OCI-LY1 (cell line): ENCODE results near the gene TREM2.

Experiments used
- H2AFZ ChIP-seq: fragments of 200-600 bp; sonication (generic), shearing (Covaris generic); 2 replicates; pipeline ENCODE4 v1.6.0; 2014; ENCODE audit warnings: antibody characterized with exemption, mild to moderate bottlenecking, low read length
- H3F3A ChIP-seq: fragments of 200-600 bp; sonication (generic), shearing (Covaris generic); 2 replicates; pipeline ENCODE4 v1.6.0; 2014; ENCODE audit warnings: mild to moderate bottlenecking, antibody characterized with exemption, low read length, moderate library complexity; ENCODE audit not compliant: insufficient read depth
- H3K27ac ChIP-seq: fragments of 200-600 bp; sonication (generic); 2 replicates; pipeline ENCODE4 v1.5.1; 2014; ENCODE audit warnings: low read length, mixed run types, mild to moderate bottlenecking, low read depth; ENCODE audit not compliant: poor library complexity, severe bottlenecking
- H3K27me3 ChIP-seq: fragments of 200-600 bp; sonication (generic); 2 replicates; pipeline ENCODE4 v1.6.0; 2014; ENCODE audit warnings: antibody characterized with exemption, mild to moderate bottlenecking, low read length, moderate library complexity; ENCODE audit not compliant: insufficient read depth
- H3K36me3 ChIP-seq: fragments of 200-600 bp; sonication (generic); 2 replicates; pipeline ENCODE4 v1.6.1; 2014; ENCODE audit warnings: mild to moderate bottlenecking, antibody characterized with exemption, low read length, moderate library complexity, mixed read lengths; ENCODE audit not compliant: insufficient read depth
- H3K4me1 ChIP-seq: fragments of 200-600 bp; sonication (generic); 2 replicates; pipeline ENCODE4 v1.5.1; 2014; ENCODE audit warnings: mild to moderate bottlenecking, low read length, moderate library complexity; ENCODE audit not compliant: insufficient read depth, severe bottlenecking
- H3K4me2 ChIP-seq: fragments of 200-600 bp; sonication (generic), shearing (Covaris generic); 2 replicates; pipeline ENCODE4 v1.6.1; 2014; ENCODE audit warnings: low read length
- H3K4me3 ChIP-seq: fragments of 200-600 bp; sonication (generic); 2 replicates; pipeline ENCODE4 v1.5.1; 2014; ENCODE audit warnings: low read length, low read depth, mild to moderate bottlenecking, mixed read lengths; ENCODE audit not compliant: poor library complexity, severe bottlenecking
- H3K79me2 ChIP-seq: fragments of 200-600 bp; shearing (Covaris generic); 2 replicates; pipeline ENCODE4 v1.6.1; 2016; ENCODE audit warnings: mixed run types, low read length, mixed read lengths; ENCODE audit not compliant: insufficient read depth
- H3K9ac ChIP-seq: fragments of 200-600 bp; sonication (generic), shearing (Covaris generic); 2 replicates; pipeline ENCODE4 v1.6.1; 2014; ENCODE audit warnings: mild to moderate bottlenecking, low read length, mixed read lengths
- H3K9me2 ChIP-seq: fragments of 200-600 bp; sonication (generic), shearing (Covaris generic); 2 replicates; pipeline ENCODE4 v1.6.1; 2014; ENCODE audit warnings: low read depth, mild to moderate bottlenecking, low read length, mixed read lengths
- H3K9me3 ChIP-seq: fragments of 200-600 bp; shearing (Covaris generic); 2 replicates; pipeline ENCODE4 v1.6.1; 2014; ENCODE audit warnings: low read length, mixed read lengths
- H4K20me1 ChIP-seq: fragments of 200-600 bp; sonication (generic), shearing (Covaris generic); 2 replicates; pipeline ENCODE4 v1.6.0; 2016; ENCODE audit warnings: mild to moderate bottlenecking, low read length; ENCODE audit not compliant: insufficient read depth
- CTCF ChIP-seq: fragments of 200-600 bp; sonication (generic), shearing (Covaris generic); IDR thresholded peaks from 2 replicates; pipeline ENCODE4 v1.5.1; 2017; ENCODE audit warnings: mild to moderate bottlenecking, antibody characterized with exemption, low read length, moderate library complexity, mixed read lengths
- EZH2 ChIP-seq: fragments of 200-600 bp; sonication (generic), shearing (Covaris generic); IDR thresholded peaks from 2 replicates; pipeline ENCODE4 v1.8.0; 2017; ENCODE audit warnings: borderline replicate concordance, mixed run types, mild to moderate bottlenecking, antibody characterized with exemption, low read length, moderate library complexity, mixed read lengths

The TREM2 gene

GRCh38 chr6:41159415-41160082 is 3.4 kb downstream of the TREM2 start:
- no peaks in the 10 kb centered on the region for H3K79me2 ChIP-seq
- no peaks in the 10 kb centered on the region for H3F3A ChIP-seq
- no peak overlapping the region for H3K4me3 ChIP-seq
- H3K9ac ChIP-seq: no peak overlapping the region
- TF ChIP-seq CTCF: no peak
- no peak for TF ChIP-seq EZH2
- H3K27ac ChIP-seq: no peak overlapping the region
- H3K4me2 ChIP-seq: no peak overlapping the region
- no peaks in the 10 kb centered on the region for H3K4me1 ChIP-seq
- H2AFZ ChIP-seq: no peak overlapping the region
- H3K9me2 ChIP-seq: no peaks in the 10 kb centered on the region
- 0 out of 2 replicates have a peak, but pooled peaks cover 4% of the 10 kb centered on the region for H3K27me3 ChIP-seq
- no peaks in the 10 kb centered on the region for H4K20me1 ChIP-seq
- no peaks in the 10 kb centered on the region for H3K36me3 ChIP-seq
- H3K9me3 ChIP-seq: no peaks in the 10 kb centered on the region

GRCh38 chr6:41157323-41157722 is 5.6 kb downstream of the TREM2 start:
- Histone ChIP-seq H3K79me2 (no peaks in the 10 kb centered on the region), H3K27ac (no peak overlapping the region), H3K4me1 (no peaks in the 10 kb centered on the region), H3K4me3 (no peak overlapping the region), H4K20me1 (no peaks in the 10 kb centered on the region), H3K4me2 (no peak overlapping the region), H3F3A (no peaks in the 10 kb centered on the region), H3K9me3 (no peaks in the 10 kb centered on the region), H3K9me2 (no peaks in the 10 kb centered on the region), H3K36me3 (no peaks in the 10 kb centered on the region), H3K27me3 (0 out of 2 replicates have a peak, but pooled peaks cover 4% of the 10 kb centered on the region), H2AFZ (no peak overlapping the region), H3K9ac (no peak overlapping the region)
- TF ChIP-seq CTCF (no peak), EZH2 (no peak)

GRCh38 chr6:41156771-41157170 is 6.1 kb downstream of the TREM2 start:
- no peaks in the 10 kb centered on the region for H3F3A ChIP-seq
- TF ChIP-seq EZH2 (no peak), CTCF (no peak)
- no peaks in the 10 kb centered on the region for H3K9me2 ChIP-seq
- H4K20me1 ChIP-seq: no peaks in the 10 kb centered on the region
- no peak overlapping the region for H3K4me2 ChIP-seq
- no peaks in the 10 kb centered on the region for H3K9me3 ChIP-seq
- H2AFZ ChIP-seq: no peak overlapping the region
- H3K9ac ChIP-seq: no peak overlapping the region
- H3K27me3 ChIP-seq: no peaks in the 10 kb centered on the region
- H3K79me2 ChIP-seq: no peaks in the 10 kb centered on the region
- no peaks in the 10 kb centered on the region for H3K4me1 ChIP-seq
- H3K36me3 ChIP-seq: no peaks in the 10 kb centered on the region
- H3K27ac ChIP-seq: no peak overlapping the region
- no peak overlapping the region for H3K4me3 ChIP-seq
